Endothelial cell of umbilical vein (primary cell): ENCODE results near the gene NPLOC4. TPM values are rescaled to one million over a fixed set of nuclear protein-coding genes. Genes with fewer than 3 reads are reported as not detected.

Source experiments
- BruUV-seq: library from RNA; stranded (reverse); fragments of 400-500 nt; replicated peaks from 2 replicates; lab custom pipeline; 2021; lab: Mats Ljungman, UMichigan
- CTCF ChIA-PET: fragments of 300-600, 350-600 bp; sonication (Branson Sonifier 250); formaldehyde crosslinking; loops from one replicate; lab custom pipeline; 2021; ENCODE audit warnings: antibody characterized with exemption, inconsistent platforms; lab: Charles Lee
- POLR2A ChIA-PET: fragments of 300-600, 350-600 bp; sonication (Branson Sonifier 250); formaldehyde crosslinking; loops from one replicate; lab custom pipeline; 2021; ENCODE audit warnings: antibody characterized with exemption, inconsistent platforms; lab: Charles Lee
- DNase-seq: peaks from one replicate; pipeline ENCODE4 v3.0.0-alpha.2; 2011; ENCODE audit warnings: low read depth, low spot score
- FAIRE-seq: peaks from 2 replicates; lab custom pipeline; 2011; peaks lifted over from hg19 to GRCh38; lab: Jason Lieb, UNC
- H2AFZ ChIP-seq: 2 replicates; pipeline ENCODE4 v1.6.0; 2012; ENCODE audit warnings: low read depth, low read length, control low read depth, inconsistent platforms
- H3K27ac ChIP-seq: 2 replicates; pipeline ENCODE4 v1.5.1; 2011; ENCODE audit warnings: low read depth, mild to moderate bottlenecking, control low read depth, low read length, moderate library complexity; ENCODE audit not compliant: insufficient read depth
- H3K27me3 ChIP-seq, 2 experiments: 2 replicates each; pipeline versions ENCODE4 v1.6.0 to v1.6.1; 2011; ENCODE audit warnings: low read length in 2 of 2, mixed read lengths in 1 of 2; ENCODE audit not compliant: control insufficient read depth in 2 of 2, insufficient read depth in 2 of 2
- H3K36me3 ChIP-seq, 2 experiments: 2 replicates in 1 of 2; 3 replicates in 1 of 2; pipeline ENCODE4 v1.5.1; 2011; ENCODE audit warnings: low read length in 2 of 2, mild to moderate bottlenecking in 1 of 2, moderate library complexity in 1 of 2; ENCODE audit not compliant: control insufficient read depth in 2 of 2, insufficient read depth in 2 of 2; ENCODE audit errors: extremely low read depth in 1 of 2
- H3K4me1 ChIP-seq: 3 replicates; pipeline ENCODE4 v1.5.1; 2011; ENCODE audit warnings: mild to moderate bottlenecking, low read length; ENCODE audit not compliant: control insufficient read depth, insufficient read depth; ENCODE audit errors: extremely low read depth
- H3K4me2 ChIP-seq: 2 replicates; pipeline ENCODE4 v1.6.1; 2011; ENCODE audit warnings: low read length, control low read depth, mixed read lengths; ENCODE audit not compliant: insufficient read depth
- H3K4me3 ChIP-seq, 3 experiments: fragments of 200-600 bp in 1 of 3; sonication (generic), shearing (Covaris generic) in 1 of 3; replicated peaks in 1 of 3; 2 replicates each; pipeline ENCODE4 v1.5.1; 2011 to 2016; ENCODE audit warnings: control low read depth in 3 of 3, low read length in 3 of 3, mild to moderate bottlenecking in 2 of 3, inconsistent platforms in 1 of 3, low read depth in 1 of 3, moderate library complexity in 1 of 3; ENCODE audit not compliant: insufficient read depth in 1 of 3
- H3K79me2 ChIP-seq: 2 replicates; pipeline ENCODE4 v1.6.0; 2012; ENCODE audit warnings: low read length, inconsistent platforms; ENCODE audit not compliant: control insufficient read depth, insufficient read depth
- H3K9ac ChIP-seq: replicated peaks from 2 replicates; pipeline ENCODE3; 2011; ENCODE audit warnings: low read length, control low read depth; ENCODE audit not compliant: insufficient read depth; ENCODE audit errors: extremely low read depth
- H3K9me1 ChIP-seq: replicated peaks from 3 replicates; pipeline ENCODE4 v1.6.0; 2011; ENCODE audit warnings: mild to moderate bottlenecking, low read length; ENCODE audit not compliant: control insufficient read depth, insufficient read depth; ENCODE audit errors: extremely low read depth
- H3K9me3 ChIP-seq: replicated peaks from 2 replicates; pipeline ENCODE4 v1.5.1; 2012; ENCODE audit warnings: low read length, inconsistent platforms; ENCODE audit not compliant: control insufficient read depth, insufficient read depth
- H4K20me1 ChIP-seq: replicated peaks from 2 replicates; pipeline ENCODE3; 2011; ENCODE audit warnings: mild to moderate bottlenecking, low read length; ENCODE audit not compliant: control insufficient read depth, insufficient read depth; ENCODE audit errors: extremely low read depth
- CTCF ChIP-seq, 2 donors: IDR thresholded peaks; 1 replicate in 1 of 2; 2 replicates in 1 of 2; pipeline ENCODE4 v1.5.1; 2011; ENCODE audit warnings: low read length in 2 of 2, mild to moderate bottlenecking in 2 of 2, moderate library complexity in 2 of 2, control low read depth in 1 of 2, inconsistent platforms in 1 of 2, low read depth in 1 of 2; ENCODE audit not compliant: insufficient read depth in 1 of 2; ENCODE audit errors: extremely low read depth in 1 of 2
- EZH2 ChIP-seq: IDR thresholded peaks from 2 replicates; pipeline ENCODE4 v1.6.1; 2012; ENCODE audit warnings: borderline replicate concordance, low read depth, mild to moderate bottlenecking, moderate library complexity, low read length, inconsistent platforms; ENCODE audit not compliant: severe bottlenecking
- FOS ChIP-seq: IDR thresholded peaks from 2 replicates; pipeline ENCODE4 v1.6.1; 2011; ENCODE audit warnings: mild to moderate bottlenecking, low read length, moderate library complexity, borderline replicate concordance; ENCODE audit not compliant: insufficient read depth
- GATA2 ChIP-seq: IDR thresholded peaks from 2 replicates; pipeline ENCODE4 v1.7.0; 2011; ENCODE audit warnings: low read depth, mild to moderate bottlenecking, moderate library complexity, mixed read lengths, low read length; ENCODE audit not compliant: insufficient read length, insufficient read depth
- JUN ChIP-seq: IDR thresholded peaks from 2 replicates; pipeline ENCODE4 v1.6.1; 2011; ENCODE audit warnings: borderline replicate concordance, low read depth; ENCODE audit not compliant: insufficient read length, insufficient read depth
- MAX ChIP-seq: IDR thresholded peaks from 2 replicates; pipeline ENCODE4 v1.6.1; 2011; ENCODE audit not compliant: insufficient read depth, insufficient read length
- MYC ChIP-seq: IDR thresholded peaks from one replicate; pipeline ENCODE4 v1.6.1; 2011; ENCODE audit warnings: mild to moderate bottlenecking, low read depth, low read length
- POLR2A ChIP-seq: IDR thresholded peaks from 2 replicates; pipeline ENCODE4 v1.6.1; 2012; ENCODE audit warnings: low read depth, mild to moderate bottlenecking, control low read depth, low read length
- POLR2AphosphoS5 ChIP-seq: IDR thresholded peaks from 2 replicates; pipeline ENCODE4 v1.6.1; 2012; ENCODE audit warnings: low read depth, mild to moderate bottlenecking, control low read depth, low read length, moderate library complexity; ENCODE audit not compliant: insufficient read depth
- dilution Hi-C: fragments of 300-500 bp; cut with MboI; formaldehyde crosslinking; loops from one replicate; pipeline ENCODE4 v1.15.0; 2019; ENCODE audit warnings: low sequenced_read_pairs; ENCODE audit not compliant: extremely low pct_ligation_motif_present
- intact Hi-C: fragments of 100-400 bp; cut with micrococcal nuclease; formaldehyde crosslinking; loops from one replicate; pipeline ENCODE4 v1.10.0; 2022
- polyA plus RNA-seq, 4 experiments: library from polyadenylated mRNA; depleted of rRNA in 3 of 4; stranded (reverse) in 3 of 4; unstranded in 1 of 4; fragments of >200 nt; gene quantifications; 2 replicates each; pipeline versions ENCODE4 v1.2.1 to v1.2.3, GENCODE V29; 2011 to 2012; ENCODE audit warnings: missing spikeins in 1 of 4
- total RNA-seq: library from RNA; stranded (reverse); gene quantifications from 2 replicates; pipeline ENCODE4 v1.2.3, GENCODE V29; 2021

NPLOC4 gene
- total and polyA plus RNA-seq, 2 donors (not counting 3 experiments of a cell fraction or from before 2014, with no cell fraction given), result 150 to 175 TPM

- no peak overlapping the region for H2AFZ ChIP-seq
- DNase-seq, result no peak
- H3K9ac ChIP-seq, result no peak overlapping the region
- peaks cover 3% of the 10 kb centered on the region for H4K20me1 ChIP-seq
- no peaks in the 10 kb centered on the region for H3K9me3 ChIP-seq
- no peak for TF ChIP-seq MYC
- TF ChIP-seq POLR2A, result no peak
- no peak for TF ChIP-seq POLR2AphosphoS5
- no peak for TF ChIP-seq EZH2
- no peak for TF ChIP-seq JUN
- TF ChIP-seq MAX, result no peak
- TF ChIP-seq FOS, result no peak
- no peak for TF ChIP-seq GATA2
- no peak for TF ChIP-seq CTCF (IDR thresholded peaks at IDR 0.05; ENCODE audit: extremely low read depth in 1 of 2, insufficient read depth in 1 of 2, low read depth in 1 of 2, low read length in 2 of 2)
- no TSS peak for BruUV-seq
- dilution Hi-C loops (no loop called here), intact Hi-C loops (no loop called here)
- H3K27me3 ChIP-seq, result no peaks in the 10 kb centered on the region
- POLR2A ChIA-PET, result interaction anchor here (0.6 kb wide), 1 partner anchor 9 kb away, joined by 3 read pairs; no protein-coding TSS in a partner anchor
- no peaks in the 10 kb centered on the region for H3K4me1 ChIP-seq
- H3K4me2 ChIP-seq, result no peak overlapping the region
- no peak overlapping the region for H3K4me3 ChIP-seq
- H3K27ac ChIP-seq, result no peak overlapping the region
- H3K79me2 ChIP-seq, result peaks cover 59% of the 10 kb centered on the region
- FAIRE-seq, result no peak
- H3K36me3 ChIP-seq, result peaks cover 24 to 41% of the 10 kb centered on the region in 2 experiments
- CTCF ChIA-PET, result interaction anchor here (0.6 to 4.9 kb wide), 3 partner anchors 11 to 473 kb away, joined by 4 to 19 read pairs (median 5); no protein-coding TSS in a partner anchor
- H3K9me1 ChIP-seq, result no peaks in the 10 kb centered on the region
Measured at GRCh38 chr17:81612172-81612970, 24.5 kb downstream of the NPLOC4 start.
